Coronary artery (tissue), 2 donors: Measurements from ENCODE around the gene PIGR.

Experiments
- DNase-seq: peaks from one replicate; pipeline ENCODE4 v3.0.0-alpha.2; 2017; ENCODE audit warnings: low spot score
- H3K27ac ChIP-seq, 2 donors: fragments of 200-600 bp; sonication (generic); one replicate each; pipeline ENCODE4 v1.5.1; 2016 to 2019
- H3K4me3 ChIP-seq: fragments of 200-600 bp; sonication (generic); 2 replicates; pipeline ENCODE4 v1.5.1; 2016; ENCODE audit warnings: mild to moderate bottlenecking, moderate library complexity
- TF ChIP-seq, protein P1 (sequence below): fragments of 200-600 bp; sonication (generic); IDR thresholded peaks from one replicate; pipeline ENCODE4 v1.5.1; 2019; ENCODE audit warnings: antibody characterized with exemption

PIGR gene

GRCh38 chr1:206969090-206969489 is 22.8 kb upstream of the PIGR start:
- Histone ChIP-seq H3K4me3 (no peak overlapping the region), H3K27ac (no peak overlapping the region)
- TF ChIP-seq, protein P1, sequence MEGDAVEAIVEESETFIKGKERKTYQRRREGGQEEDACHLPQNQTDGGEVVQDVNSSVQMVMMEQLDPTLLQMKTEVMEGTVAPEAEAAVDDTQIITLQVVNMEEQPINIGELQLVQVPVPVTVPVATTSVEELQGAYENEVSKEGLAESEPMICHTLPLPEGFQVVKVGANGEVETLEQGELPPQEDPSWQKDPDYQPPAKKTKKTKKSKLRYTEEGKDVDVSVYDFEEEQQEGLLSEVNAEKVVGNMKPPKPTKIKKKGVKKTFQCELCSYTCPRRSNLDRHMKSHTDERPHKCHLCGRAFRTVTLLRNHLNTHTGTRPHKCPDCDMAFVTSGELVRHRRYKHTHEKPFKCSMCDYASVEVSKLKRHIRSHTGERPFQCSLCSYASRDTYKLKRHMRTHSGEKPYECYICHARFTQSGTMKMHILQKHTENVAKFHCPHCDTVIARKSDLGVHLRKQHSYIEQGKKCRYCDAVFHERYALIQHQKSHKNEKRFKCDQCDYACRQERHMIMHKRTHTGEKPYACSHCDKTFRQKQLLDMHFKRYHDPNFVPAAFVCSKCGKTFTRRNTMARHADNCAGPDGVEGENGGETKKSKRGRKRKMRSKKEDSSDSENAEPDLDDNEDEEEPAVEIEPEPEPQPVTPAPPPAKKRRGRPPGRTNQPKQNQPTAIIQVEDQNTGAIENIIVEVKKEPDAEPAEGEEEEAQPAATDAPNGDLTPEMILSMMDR, result no peak
- no peak for DNase-seq

DNA sequence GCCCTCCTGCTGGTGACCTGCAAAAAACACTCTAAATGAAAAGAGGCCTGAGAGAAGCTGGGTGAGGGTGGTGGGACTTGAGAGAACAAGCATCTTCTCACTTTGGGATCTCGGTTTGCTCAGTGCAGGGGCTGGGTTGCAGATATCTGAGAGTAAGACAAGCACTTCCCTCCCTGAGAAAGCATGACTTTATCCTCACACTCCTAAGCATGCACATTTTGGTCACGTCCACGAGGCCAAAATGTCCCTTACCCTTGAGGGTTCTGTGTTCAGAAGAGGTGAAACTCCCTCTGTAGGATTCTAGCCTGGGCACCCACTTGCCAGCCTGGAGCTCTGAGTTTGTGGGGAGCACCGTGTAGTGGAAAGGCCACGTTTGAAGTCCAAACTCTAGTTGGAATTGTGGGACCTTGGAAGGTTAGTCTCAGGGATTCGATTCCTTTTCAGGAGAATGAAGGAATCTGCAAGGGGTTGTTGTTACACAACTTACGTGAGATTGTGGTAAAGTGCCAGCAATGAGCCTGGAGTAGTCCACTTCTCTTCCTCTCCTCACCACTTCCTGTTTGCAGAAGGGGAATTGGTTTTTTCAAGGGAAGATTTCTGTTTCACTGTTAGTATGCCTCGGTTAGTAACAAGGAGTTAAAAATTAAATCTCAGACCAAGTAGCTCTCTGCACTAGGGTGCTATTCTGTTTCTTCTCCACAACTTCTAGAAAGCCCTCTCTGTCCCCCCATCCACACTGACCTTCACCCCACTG is 21.0 kb upstream of the PIGR start:
- no peak overlapping the region for H3K27ac ChIP-seq
- TF ChIP-seq, protein P1, result no peak
- no peak for DNase-seq
- no peak overlapping the region for H3K4me3 ChIP-seq

DNA sequence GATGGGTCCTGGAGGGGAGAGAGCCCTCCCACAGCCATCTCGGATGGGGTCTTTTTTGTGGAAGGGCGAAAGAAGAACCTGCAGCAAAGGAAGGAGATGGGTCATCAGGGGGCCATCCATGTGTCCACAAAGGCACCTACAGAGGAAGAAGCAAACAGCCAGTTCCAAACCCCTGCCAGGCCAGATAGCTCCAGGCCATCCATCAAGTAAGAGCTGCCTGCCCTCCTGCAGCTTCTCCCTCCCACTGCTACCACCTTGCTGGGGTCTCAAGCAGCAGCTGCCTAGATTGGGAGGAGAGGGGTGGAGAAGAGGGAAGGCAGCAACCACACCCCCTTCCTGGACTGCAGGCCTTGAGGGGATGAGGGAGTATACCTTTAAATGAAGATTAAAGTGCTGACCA is 19.5 kb upstream of the PIGR start:
- TF ChIP-seq, protein P1, result no peak
- H3K4me3 ChIP-seq, result no peak overlapping the region
- DNase-seq, result no peak
- no peak overlapping the region for H3K27ac ChIP-seq

GRCh38 chr1:206963740-206964139 is 17.5 kb upstream of the PIGR start:
- DNase-seq, result no peak
- Histone ChIP-seq H3K4me3 (no peak overlapping the region), H3K27ac (no peak overlapping the region)
- TF ChIP-seq, protein P1, result no peak

DNA sequence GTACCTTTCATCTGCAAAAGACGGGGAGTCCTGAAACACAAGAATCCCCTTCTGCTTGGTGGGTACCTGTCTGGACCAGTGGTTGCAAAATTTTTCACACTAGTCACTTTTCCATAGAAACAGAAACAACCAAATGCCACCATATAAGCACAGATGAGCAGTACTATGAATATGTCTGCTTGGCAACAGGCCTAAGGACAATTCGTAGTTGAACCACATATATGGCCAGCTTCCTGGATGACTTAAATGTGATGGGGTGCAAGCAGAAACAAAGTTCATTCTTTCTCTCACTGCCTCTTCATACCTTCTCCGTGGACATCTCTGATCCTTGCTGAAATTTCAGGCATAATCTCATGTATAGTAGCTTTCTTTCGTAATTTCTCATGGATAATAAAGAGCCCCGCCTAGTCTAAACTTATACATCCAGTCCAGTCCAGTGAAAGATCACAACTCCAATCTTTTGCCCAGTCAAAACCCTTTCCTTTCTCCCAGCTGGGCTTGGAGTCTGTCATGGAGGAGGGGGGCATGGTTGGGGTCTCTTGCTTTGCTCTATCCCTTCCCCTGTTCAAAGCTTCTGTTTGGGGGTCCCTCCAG is 16.9 kb upstream of the PIGR start:
- TF ChIP-seq, protein P1, result no peak
- DNase-seq, result no peak

GRCh38 chr1:206962272-206962671 is 16.0 kb upstream of the PIGR start:
- TF ChIP-seq, protein P1, result no peak
- Histone ChIP-seq H3K27ac (no peak overlapping the region), H3K4me3 (no peak overlapping the region)
- no peak for DNase-seq

More for the DNA sequence above, 16.9 kb upstream of the PIGR start:
- Histone ChIP-seq H3K4me3 (no peak overlapping the region), H3K27ac (no peak overlapping the region)

GRCh38 chr1:206961668-206962067 is 15.4 kb upstream of the PIGR start:
- H3K4me3 ChIP-seq, result no peak overlapping the region
- H3K27ac ChIP-seq, result no peak overlapping the region
- TF ChIP-seq, protein P1, result no peak
- DNase-seq, result no peak
